Middle frontal gyrus (tissue), 1 donor: Measurements from ENCODE around the gene SERPINH1.

Experiments used
- DNase-seq: peaks from one replicate; pipeline ENCODE4 v3.0.0-alpha.2; 2015; ENCODE audit warnings: low spot score; ENCODE audit errors: extremely low spot score

SERPINH1 gene

GRCh38 chr11:75554258-75555022 is 7.6 kb upstream of the SERPINH1 start:
- DNase-seq = peak; percentile 71

- no peak for DNase-seq
Observed at GRCh38 chr11:75555079-75555811, 6.8 kb upstream of the SERPINH1 start.

- no peak for DNase-seq
Observed at GRCh38 chr11:75556275-75556674, 5.8 kb upstream of the SERPINH1 start.

- DNase-seq = peak; percentile 43
Observed at GRCh38 chr11:75557666-75558494, 4.2 kb upstream of the SERPINH1 start.

GRCh38 chr11:75558939-75559843 is 2.9 kb upstream of the SERPINH1 start:
- DNase-seq = no peak

- no peak for DNase-seq
Observed at GRCh38 chr11:75560644-75561043, 1.4 kb upstream of the SERPINH1 start.

- DNase-seq = no peak
Observed at GRCh38 chr11:75561426-75562047, 516 bp upstream of the SERPINH1 start.

GRCh38 chr11:75562836-75563484 is 907 bp downstream of the SERPINH1 start:
- DNase-seq = no peak

- DNase-seq = no peak
Observed at GRCh38 chr11:75563501-75563977, 1.5 kb downstream of the SERPINH1 start.

- DNase-seq = no peak
Observed at GRCh38 chr11:75563978-75564552, 2.0 kb downstream of the SERPINH1 start.

GRCh38 chr11:75565221-75565814 is 3.3 kb downstream of the SERPINH1 start:
- no peak for DNase-seq

GRCh38 chr11:75565916-75566762 is 4.1 kb downstream of the SERPINH1 start:
- no peak for DNase-seq

- no peak for DNase-seq
Observed at GRCh38 chr11:75566763-75567279, 4.8 kb downstream of the SERPINH1 start.

- DNase-seq = no peak
Observed at GRCh38 chr11:75567971-75568370, 5.9 kb downstream of the SERPINH1 start.

- no peak for DNase-seq
Observed at GRCh38 chr11:75568616-75569219, 6.7 kb downstream of the SERPINH1 start.

GRCh38 chr11:75570559-75571139 is 8.6 kb downstream of the SERPINH1 start:
- DNase-seq = no peak

GRCh38 chr11:75571625-75572024 is 9.6 kb downstream of the SERPINH1 start:
- DNase-seq = no peak
